SK-N-DZ (cell line): Measurements from ENCODE around the gene STAM.
A peak's percentile ranks its signal among the peaks of the same experiment; 100 is the strongest.
"Not testable (repeated sequence)": the region's sequence is repeated elsewhere in the genome, so short reads cannot be mapped to it uniquely, and the experiment has no call there.

Experiments used
- DNase-seq: peaks from one replicate; pipeline ENCODE4 v3.0.0-alpha.2; 2015; ENCODE audit warnings: low spot score

Gene STAM

GRCh38 chr10:17675638-17676037, 31.7 kb downstream of the STAM start:
- DNase-seq, result no peak

DNA sequence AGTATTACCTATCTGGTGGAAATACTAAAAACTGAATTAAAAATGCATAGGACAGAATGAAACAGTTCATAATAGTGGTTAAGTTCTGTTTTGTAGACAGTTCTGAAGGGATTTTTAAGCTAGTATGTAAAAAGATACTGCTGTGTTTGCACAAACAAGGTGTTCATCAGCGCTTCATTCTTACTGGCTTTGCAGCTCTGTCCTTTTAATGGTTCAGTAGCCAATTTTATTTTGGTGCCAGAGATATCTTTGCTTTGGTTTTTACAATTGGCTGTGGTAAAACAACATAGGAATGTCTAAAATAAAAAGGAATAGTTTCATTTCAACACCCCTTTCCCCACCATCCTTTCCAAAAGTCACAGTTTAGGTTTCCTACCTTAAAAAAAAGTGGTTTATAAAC, 33.0 kb downstream of the STAM start:
- no peak for DNase-seq

DNA sequence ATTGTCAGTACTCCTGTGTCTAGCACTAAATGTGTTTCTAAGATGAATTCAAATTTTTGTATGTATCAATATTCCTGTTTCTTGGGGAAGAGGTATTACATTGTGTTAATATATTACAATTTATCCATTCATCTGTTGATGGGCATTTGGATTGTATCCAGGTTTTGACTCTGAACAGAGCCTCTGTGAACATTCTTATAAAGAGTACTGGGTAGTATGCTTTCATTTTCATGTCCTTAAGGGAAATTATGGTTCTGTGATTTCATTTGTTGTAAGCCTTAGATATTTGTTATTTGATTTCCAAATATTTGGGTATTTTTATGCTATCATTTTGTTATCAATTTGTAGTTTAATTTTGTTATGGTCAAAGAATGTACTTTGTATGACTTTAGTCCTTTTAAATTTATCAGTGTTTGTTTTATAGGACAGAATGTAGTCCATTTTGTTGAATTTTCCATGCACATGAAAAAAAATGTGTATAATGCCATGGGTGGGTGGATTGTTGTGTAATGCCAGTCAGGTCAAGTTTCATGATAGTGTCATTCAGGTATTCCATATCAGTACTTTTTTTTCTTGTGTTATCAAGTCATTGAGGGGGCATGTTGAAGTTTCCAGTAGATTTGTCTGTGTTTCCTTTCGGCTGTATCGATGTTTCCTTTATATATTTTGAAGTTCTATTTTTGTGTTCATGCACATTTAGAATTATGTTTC, 38.4 kb downstream of the STAM start:
- DNase-seq, result no peak

- DNase-seq, result no peak
Observed at GRCh38 chr10:17683541-17683940, 39.6 kb downstream of the STAM start.

- DNase-seq, result no peak
Observed at GRCh38 chr10:17684537-17684936, 40.6 kb downstream of the STAM start.

DNA sequence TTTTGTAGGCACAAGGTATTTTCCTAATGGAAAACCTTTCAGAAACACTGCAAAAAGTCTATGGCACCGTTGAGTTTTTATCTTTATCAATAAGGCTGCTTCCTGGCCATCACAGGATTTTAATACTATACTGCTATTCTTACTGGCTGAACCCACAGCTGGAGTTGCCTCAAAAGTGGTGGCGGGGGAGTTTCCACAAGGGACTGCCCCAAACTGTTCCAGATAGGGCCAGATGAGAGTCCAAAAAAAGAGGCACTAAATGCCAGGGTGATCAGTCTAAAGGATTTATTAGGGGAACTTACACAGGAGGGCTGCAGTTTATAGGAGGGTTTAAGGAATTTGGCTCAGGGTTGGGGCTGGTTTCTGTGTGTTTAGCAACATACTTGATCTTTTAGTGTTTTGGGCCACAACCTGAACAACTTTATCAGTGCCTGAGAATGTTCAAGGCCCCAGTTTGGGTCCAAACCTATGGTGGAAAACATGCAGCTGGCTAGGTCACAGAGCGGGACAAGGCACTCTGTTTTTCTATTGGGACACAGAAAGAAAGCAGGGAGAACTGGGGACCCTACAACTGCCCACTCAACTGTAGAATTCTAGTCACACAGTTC, 41.4 kb downstream of the STAM start:
- DNase-seq, result no peak

DNA sequence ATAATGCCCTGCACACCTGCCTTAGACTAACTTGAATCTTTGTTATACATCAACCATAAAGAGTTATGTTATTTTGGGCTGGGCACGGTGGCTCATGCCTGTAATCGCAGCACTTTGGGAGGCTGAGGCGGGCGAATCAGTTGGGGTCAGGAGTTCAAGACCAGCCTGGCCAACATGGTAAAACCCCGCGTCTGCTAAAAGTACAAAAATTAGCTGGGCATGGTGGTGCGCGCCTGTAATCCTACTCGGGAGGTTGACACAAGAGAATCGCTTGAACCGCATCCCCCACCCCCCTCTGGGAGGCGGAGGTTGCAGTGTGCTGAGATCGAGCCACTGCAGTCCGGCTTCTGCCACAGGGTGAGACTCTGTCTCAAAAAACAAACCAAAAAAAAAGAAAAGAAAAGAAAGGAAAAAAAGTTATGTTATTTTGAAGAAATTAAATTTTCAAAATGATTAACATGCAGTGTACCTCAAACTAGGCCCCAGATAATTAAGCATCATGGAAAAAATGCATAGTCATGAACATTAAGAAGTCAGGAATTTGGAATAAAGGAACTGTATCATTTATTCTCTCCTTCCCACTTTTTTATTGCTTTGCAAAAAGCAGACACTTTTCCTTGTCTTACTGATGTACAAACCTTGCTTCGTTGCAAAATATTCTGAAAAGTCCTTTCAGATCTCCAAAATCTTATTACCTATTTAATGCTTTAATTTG, 43.3 kb downstream of the STAM start:
- DNase-seq, result no peak

DNA sequence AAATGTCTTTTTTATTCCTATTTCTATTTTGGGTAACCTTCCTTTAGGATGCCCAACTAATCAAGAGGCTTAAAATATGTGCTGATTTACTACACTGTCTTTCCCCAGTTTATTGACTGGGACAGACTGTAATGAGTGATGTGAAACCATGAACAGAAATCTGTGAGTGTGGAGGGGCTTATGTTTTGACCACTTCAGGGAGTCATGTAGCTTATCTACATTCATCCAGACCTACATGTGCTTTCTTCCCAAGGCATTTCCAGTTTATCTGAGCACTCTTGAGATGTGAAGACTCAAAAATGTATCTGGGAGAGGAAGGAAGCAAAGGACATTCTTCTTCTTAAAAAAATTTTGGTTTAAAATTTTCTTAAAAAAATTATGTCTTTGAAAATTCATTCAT, 45.2 kb downstream of the STAM start:
- DNase-seq, result no peak

- no peak for DNase-seq
Observed at GRCh38 chr10:17693009-17693408, 49.1 kb downstream of the STAM start.

DNA sequence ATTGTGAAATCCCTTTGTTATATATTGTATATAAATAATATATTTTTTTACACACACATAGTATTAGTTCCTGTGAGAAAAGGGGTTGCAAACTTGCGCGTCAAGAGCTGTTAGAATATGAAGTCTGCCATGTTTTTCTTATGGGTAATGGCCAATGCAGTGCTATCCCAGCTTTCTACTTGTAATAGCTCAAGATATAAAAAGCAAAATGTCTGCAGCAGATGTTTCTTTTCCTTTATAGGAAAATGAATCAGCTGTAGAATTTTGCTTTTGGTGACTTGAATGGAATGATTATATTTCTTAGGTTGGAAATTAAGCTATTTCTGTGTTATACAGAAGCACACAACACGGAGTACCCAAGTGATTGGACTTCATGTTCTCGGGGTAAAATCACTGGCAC, 54.7 kb downstream of the STAM start:
- no peak for DNase-seq

- no peak for DNase-seq
Observed at GRCh38 chr10:17701301-17701700, 57.4 kb downstream of the STAM start.

DNA sequence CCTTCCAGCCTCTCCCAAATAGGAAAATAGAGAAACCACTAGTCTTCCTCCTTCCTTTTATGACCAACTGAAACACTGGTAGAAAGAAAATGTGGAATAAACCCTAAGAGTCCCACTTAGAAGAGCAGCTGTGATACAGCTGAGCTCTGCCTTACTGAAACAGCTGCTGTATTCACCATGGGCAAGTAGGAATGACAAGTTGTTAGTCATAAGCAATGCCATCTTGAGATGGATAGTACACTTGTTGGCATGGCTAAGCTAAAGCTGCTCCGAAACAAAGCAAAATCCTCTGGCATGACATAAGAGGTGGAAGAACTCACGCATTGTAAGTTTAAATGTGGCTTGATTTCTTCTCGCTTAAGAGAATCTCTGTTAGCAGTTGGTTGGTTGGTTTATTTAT, 59.8 kb downstream of the STAM start:
- DNase-seq, result no peak

GRCh38 chr10:17708821-17709220, 64.9 kb downstream of the STAM start:
- DNase-seq, result no peak

DNA sequence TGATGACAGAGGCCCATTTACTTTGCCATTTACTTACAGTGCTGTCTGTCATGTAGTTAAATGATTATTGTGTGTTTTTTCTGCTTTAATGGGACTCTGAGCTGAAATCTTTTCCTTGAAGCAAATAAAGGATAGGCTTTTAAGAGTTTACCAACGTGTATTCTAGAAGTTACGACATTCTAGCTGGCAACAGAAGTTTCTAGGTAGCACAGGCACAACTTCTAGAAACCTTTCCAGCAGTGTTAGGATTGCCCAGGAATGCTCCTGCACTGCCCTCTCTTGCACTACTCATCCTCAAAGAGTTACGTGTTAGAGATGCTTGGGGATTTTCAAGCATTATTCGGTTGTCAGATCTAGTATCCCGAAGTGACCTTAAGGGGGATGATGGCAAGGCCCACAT, 65.5 kb downstream of the STAM start:
- no peak for DNase-seq

DNA sequence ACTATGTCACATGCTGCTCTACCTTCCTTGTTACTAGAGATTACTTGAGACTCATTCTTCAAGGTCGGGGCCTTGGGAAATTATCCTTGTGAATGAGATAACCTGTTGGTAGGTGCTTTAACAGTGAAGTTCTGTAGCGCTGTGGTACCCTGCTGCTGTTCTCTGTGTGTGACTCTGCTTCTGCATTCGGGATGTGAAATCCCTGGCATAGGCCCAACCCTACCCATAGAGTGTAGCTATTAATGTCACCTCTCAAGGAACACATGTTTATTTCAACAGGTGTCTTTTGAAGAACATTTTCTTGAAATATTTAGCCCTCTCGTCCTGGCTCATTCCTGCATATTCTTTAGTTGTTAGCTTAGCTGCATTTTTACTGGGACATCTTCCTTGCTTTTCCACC, 66.2 kb downstream of the STAM start:
- DNase-seq, result no peak

- DNase-seq, result no peak
Observed at GRCh38 chr10:17712053-17712452, 68.1 kb downstream of the STAM start.

DNA sequence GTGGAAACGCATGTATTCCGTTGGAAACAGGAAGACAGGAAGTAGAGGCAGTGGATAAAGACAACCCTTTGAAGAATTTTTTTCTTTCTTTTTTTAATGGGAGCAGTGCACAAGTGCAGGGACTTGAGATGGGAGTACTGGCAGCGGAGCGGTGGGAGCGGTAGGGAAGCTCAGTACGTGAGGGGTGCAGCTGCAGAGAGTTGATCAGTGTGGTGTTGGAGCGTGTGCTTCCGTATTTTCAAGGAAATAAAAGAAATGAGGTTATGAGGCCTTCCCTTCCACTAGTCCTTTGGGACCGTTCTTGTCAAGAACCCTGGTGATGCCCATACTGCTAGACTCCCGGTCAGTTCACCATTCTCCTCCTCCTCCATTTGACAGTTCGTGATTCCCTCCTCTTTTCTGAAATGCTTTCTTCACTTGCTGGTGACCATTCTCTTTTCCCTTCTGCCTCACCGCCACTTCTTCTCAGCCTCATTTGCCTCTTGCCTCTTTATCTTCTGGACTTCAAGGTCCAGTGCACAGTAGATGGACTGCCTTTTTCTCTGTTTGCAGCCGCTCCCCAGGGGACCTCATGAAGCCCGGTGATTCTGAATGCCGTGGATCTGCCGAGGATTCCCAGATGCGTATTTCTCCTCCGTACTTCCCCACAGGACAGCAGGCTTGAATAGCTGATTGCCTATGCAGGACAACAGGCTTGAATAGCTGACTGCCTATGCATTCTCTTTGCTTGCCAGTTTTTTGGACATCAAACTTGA, 68.9 kb downstream of the STAM start:
- DNase-seq, result no peak

DNA sequence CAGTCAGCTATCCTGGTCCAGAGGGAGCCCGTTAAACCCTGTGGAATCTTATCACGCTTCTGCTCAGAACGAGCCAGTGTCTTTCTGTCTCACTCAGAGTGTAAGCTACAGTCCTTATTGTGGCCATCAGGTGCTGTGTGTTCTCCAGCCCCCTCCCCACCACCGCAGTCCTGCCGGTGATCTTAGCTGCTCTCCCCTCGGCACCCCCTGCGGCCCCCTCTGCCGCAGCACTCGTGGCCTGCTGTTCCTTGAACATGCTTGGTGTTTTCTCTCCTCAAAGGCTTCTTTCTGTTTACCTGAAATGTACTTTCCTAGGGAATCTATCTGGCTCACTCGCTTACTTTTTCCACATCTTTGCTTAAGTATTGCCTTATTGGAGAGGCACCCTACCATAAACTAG, 69.8 kb downstream of the STAM start:
- no peak for DNase-seq

GRCh38 chr10:17716161-17716560, 72.2 kb downstream of the STAM start:
- no peak for DNase-seq

GRCh38 chr10:17722317-17723014, 78.5 kb downstream of the STAM start:
- DNase-seq, result not testable (repeated sequence)

DNA sequence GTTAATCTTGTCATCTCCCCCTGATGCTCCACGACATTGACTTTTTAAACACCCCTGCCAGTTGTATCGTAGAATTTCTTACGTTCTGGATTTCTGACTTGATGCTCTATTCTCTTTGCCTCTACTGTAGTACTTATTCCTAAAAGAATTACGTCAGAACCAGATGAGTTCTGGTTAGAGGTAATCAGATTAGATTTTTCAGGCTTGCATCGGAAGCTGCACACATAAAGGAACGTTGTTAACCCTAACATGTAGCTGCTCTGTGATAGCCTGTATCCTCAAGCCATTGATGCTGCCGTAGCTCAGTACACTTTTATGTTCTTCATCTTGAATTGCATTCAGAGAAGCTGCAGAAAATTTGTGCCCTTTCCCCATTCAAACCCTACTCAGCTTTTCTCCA, 81.8 kb downstream of the STAM start:
- DNase-seq, result peak; percentile 41

DNA sequence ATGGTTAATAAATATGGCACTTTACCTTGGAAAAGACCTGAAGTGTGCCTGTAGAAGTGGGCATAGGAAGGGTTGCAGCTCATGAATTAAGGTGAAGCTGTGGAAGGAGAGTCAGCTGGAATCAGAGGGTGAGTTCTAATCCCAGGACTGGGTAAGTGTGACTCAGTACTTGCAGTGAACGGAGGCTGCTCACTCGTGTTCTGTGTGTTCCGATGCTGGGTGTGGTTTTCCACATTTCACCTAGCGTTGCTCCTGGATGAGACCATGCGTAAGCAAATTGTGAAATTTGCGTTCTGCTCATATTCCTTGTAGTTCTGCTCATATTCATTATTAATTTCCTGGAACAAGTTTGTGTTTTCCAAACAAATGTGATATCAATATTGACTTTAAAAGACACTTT, 85.7 kb downstream of the STAM start:
- DNase-seq, result no peak
